ENCODE results near the gene NBEAL1.
A peak's percentile ranks its signal among the peaks of the same experiment; 100 is the strongest.
"Not testable (repeated sequence)": the region's sequence is repeated elsewhere in the genome, so short reads cannot be mapped to it uniquely, and the experiment has no call there.

The NBEAL1 gene

GRCh38 chr2:203238292-203238703 lies 223.6 kb downstream of the NBEAL1 start:
- no peak for DNase-seq

GRCh38 chr2:203238704-203239526 lies 224.2 kb downstream of the NBEAL1 start, which contains the start of gene CYP20A1:
Gene CYP20A1, plus strand, starts transcription at chr2:203239018. Its CDS starts 45 bp downstream, at chr2:203239063.
- DNase-seq, result peak; percentile 97

GRCh38 chr2:203240491-203240890 lies 225.8 kb downstream of the NBEAL1 start:
- DNase-seq, result no peak

GRCh38 chr2:203242518-203242917 lies 227.8 kb downstream of the NBEAL1 start:
- no peak for DNase-seq

- DNase-seq, result no peak
Observed at GRCh38 chr2:203246646-203247045, 232.0 kb downstream of the NBEAL1 start.

GRCh38 chr2:203252818-203253217 lies 238.1 kb downstream of the NBEAL1 start:
- no peak for DNase-seq

GRCh38 chr2:203253422-203254095 lies 238.9 kb downstream of the NBEAL1 start:
- not testable (repeated sequence) for DNase-seq

GRCh38 chr2:203261326-203262159 lies 246.9 kb downstream of the NBEAL1 start:
- DNase-seq, result no peak
